Raji (cell line): ENCODE data around the gene CDK6.

Experiments
- POLR2A ChIP-seq: IDR thresholded peaks from 2 replicates; pipeline ENCODE4 v1.6.1; 2011; ENCODE audit warnings: low read depth, low read length, control low read depth; ENCODE audit not compliant: insufficient read depth

CDK6 gene

GRCh38 chr7:92691578-92691977, 144.8 kb downstream of the CDK6 start:
- TF ChIP-seq POLR2A = no peak

GRCh38 chr7:92685136-92686042, 151.0 kb downstream of the CDK6 start:
- no peak for TF ChIP-seq POLR2A

DNA sequence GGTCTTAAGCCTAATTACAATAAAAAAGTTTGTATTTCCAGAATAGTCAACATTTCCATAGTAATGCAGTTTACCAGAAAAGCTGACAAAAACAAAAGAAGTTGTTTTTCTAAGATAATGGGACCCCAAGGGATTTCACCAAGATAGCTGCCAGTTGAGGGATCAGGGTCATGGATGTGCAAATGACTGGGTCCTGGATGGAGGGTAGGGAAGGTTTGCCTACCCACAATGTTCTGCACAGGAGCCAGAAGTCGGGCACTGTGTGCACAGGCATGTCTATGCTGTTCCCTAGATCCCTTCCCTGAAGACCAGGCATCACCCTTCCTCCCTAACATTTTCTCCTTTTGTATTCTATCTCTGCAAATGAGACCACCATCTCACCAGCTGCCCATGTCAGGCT, 152.1 kb downstream of the CDK6 start:
- TF ChIP-seq POLR2A = no peak

DNA sequence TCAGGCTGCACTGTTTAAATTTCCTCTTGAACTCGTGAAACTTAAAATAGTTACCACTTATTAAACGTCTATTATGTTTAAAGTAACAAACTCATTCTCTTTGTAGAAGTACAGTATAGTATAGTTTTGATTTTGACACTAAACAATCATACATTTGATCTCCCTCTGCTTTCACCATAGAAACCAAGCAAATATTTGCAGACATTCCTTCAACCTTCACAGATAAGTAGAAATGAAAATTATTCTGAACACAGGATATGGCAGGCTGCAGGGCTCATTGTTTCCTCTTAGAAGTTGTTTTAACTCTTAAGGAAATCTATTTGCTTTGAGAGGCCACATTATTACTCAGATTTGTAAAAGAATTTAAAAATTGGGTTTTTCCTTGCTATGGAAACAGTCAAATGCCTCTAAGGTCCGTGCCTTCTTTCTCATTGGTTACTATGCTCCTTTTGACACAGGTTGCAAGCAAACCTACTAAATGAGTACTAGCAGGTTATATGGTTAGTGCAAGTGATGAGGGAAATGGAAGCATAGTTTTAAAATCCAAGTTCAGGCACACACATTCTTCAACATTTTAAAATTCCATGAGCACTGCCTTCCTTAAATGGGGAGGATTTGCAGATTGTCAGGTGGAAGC, 153.4 kb downstream of the CDK6 start:
- TF ChIP-seq POLR2A = no peak

DNA sequence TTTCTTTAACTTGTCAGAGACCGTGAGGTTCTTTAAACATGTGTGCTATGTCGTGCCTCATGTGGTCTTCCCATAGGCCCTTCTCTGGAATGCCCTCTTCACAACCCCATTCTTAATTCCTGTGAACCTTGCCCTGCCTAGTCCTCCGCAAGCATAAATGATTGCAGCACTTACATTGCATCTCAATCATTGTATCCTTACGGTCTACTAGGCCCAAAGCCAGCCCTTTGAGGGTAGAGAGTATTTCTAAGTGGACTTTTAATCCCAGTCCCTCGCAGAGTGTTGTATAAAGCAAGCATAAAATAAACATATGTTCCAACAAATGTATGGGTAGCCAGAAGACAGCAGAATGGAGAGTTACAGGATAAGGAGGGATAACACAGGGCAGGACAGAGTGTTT, 154.0 kb downstream of the CDK6 start:
- TF ChIP-seq POLR2A = no peak

GRCh38 chr7:92681633-92682032, 154.7 kb downstream of the CDK6 start:
- TF ChIP-seq POLR2A = no peak

GRCh38 chr7:92680442-92680841, 155.9 kb downstream of the CDK6 start:
- TF ChIP-seq POLR2A = no peak

DNA sequence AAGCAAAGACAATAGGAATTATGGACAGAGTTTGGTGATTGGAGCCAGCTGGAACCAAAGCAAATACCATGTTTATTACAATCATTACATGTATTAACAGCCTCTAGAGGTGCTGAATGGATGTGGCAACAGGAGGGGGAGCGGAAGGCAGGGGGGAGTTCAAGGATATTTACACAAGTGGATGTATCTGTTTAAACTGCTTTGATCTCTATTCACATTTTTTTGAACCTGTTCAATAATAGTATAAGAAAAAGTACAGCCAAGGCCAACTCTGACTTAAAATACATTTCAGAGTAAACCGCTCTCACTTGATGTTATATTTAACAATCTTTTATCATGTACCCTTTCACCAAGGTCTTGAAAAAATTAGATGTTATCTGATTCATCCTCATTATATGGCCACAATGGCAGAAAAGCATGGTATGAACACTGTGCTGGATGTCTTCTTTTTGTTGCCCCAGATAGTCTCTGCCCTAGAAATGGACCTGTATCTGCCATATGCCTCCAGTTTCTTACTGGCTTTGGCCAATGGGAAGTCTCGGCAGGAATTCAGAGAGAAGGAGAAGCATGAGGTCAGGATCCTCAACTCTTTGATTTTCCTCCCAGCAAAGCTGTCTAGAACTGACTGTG, 158.0 kb downstream of the CDK6 start:
- no peak for TF ChIP-seq POLR2A

- TF ChIP-seq POLR2A = no peak
These were observed 162.0 kb downstream of the CDK6 start for GRCh38 chr7:92674379-92674778.

DNA sequence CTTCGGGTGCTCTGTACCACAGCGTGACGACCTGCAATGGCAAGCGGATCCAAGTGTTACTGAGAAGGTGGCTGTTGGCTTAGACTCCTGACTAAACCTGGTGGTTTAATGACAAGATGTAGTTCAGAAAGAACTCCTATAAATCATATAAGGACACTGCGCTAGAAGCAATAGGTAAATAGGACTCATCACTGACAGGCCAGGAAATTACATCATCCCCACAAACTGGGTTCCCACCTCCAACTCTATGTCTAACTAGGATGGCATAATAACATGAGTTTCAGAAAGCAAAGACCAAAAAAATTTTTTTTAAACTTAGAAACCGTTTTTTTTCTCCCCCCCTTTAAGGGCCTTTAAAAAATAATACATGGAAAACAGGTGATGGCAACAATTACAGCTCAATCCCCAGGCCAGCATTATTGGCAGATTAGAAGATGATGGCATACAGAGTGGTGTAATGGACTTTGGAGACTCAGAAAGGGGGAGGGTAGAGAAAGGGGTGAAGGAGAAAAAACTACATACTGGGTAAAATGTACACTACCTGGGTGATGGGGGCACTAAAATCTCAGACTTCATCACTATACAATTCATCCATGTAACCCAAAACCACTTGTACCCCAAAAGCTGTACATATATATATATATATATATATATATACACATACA, 164.7 kb downstream of the CDK6 start:
- no peak for TF ChIP-seq POLR2A

- no peak for TF ChIP-seq POLR2A
These were observed 166.0 kb downstream of the CDK6 start for GRCh38 chr7:92670204-92670851.

DNA sequence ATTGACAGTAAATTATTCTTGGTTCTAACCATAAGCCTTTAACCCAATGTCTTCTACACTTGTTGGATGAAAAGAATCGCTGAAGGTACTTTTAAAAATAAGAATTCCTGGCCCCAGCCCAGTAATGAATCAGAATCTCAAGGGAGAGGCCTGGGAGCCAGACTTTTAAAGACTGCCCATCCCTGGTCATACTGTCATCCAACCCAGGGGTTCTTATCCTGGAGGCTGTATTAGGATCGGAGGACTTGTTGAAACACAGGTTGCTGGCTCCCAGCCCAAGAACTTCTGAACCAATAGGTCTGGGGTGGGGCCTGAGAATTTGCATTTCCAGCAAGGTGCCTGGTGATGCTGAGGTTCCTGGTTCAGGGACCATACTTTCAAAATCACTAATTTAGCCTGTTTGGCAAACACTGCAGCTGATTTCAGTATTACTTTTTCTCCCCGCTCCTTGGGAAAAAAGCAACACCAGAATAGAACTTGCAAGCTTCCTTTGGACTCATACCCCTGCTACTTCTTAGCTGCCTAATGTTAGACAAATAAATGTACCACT, 166.7 kb downstream of the CDK6 start:
- no peak for TF ChIP-seq POLR2A

DNA sequence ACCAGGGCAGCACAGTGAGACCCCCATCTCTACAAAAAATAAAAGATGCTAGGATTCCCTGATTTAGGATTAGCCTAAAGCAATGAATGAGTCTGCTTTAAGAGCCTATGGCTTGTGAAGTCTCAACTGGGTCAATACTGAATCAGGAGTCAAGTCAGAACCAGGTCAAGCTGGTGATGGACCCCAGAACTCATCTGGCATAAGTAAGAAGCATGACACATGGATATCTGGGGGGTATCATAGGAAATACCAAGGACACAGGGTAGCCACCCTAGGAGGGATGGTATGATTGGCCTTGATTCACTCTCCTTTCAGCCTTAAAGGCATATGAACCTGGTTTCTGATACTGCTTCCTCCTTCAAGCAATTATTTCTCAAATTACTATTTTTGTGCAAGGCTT, 167.8 kb downstream of the CDK6 start:
- no peak for TF ChIP-seq POLR2A

DNA sequence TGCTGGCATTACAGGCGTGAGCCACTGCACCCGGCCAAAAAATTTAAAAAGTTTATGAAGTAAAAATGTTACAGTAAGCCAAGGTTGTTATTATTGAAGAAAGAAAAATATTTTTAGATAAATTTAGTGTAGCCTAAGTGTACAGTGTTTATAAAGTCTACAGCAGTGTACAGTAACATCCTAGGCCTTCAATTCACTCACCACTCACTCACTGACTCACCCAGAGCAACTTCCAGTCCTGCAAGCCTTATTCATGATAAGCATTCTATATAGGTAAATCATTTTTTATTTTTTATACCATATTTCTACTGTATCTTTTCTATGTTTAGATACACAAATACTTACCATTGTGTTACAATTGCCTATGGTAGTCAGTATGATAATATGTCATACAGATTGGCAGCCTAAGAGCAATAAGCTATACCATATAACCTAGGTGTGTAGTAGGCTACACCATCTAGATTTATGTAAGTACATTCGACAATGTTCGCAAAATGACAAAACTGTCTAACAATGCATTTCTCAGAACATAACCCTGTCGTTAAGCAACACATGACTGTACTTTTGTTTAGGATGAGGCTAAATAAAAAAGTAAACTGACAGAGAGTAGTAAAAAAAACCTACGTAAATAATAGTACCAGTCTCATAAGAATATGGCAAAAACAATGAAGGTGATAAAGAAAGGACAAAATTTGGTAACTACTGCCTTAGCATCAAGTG, 168.4 kb downstream of the CDK6 start:
- no peak for TF ChIP-seq POLR2A

DNA sequence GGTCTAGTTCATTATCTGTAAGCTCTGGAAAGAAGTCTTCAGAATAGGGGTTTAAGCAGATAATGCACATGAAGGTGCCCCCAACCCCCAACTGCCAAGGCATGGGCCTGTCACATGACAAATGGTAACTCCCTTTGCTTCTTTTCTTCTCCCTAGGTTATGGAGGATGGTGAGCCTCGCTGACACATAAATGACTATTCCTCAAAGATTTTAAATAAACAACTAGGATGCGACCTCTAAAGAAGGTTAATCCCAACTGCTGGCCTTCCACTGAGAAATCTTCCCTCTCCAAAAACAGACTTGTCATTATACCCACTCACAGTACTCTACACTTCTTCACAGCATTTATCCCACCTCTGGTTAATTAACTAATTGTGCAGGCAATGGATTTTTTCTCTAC, 170.4 kb downstream of the CDK6 start:
- TF ChIP-seq POLR2A = no peak

GRCh38 chr7:92661651-92662050, 174.7 kb downstream of the CDK6 start:
- no peak for TF ChIP-seq POLR2A
